ENCODE data around the gene LRRC56. TPM values are rescaled to one million over a fixed set of nuclear protein-coding genes. Genes with fewer than 3 reads are reported as not detected.
A peak's percentile ranks its signal among the peaks of the same experiment; 100 is the strongest.

The LRRC56 gene
- total and polyA plus RNA-seq, 2 of the 13 experiments (the other 11 are each of a cell fraction or from before 2014, with no cell fraction given), result 0.11 to 0.29 TPM

DNA sequence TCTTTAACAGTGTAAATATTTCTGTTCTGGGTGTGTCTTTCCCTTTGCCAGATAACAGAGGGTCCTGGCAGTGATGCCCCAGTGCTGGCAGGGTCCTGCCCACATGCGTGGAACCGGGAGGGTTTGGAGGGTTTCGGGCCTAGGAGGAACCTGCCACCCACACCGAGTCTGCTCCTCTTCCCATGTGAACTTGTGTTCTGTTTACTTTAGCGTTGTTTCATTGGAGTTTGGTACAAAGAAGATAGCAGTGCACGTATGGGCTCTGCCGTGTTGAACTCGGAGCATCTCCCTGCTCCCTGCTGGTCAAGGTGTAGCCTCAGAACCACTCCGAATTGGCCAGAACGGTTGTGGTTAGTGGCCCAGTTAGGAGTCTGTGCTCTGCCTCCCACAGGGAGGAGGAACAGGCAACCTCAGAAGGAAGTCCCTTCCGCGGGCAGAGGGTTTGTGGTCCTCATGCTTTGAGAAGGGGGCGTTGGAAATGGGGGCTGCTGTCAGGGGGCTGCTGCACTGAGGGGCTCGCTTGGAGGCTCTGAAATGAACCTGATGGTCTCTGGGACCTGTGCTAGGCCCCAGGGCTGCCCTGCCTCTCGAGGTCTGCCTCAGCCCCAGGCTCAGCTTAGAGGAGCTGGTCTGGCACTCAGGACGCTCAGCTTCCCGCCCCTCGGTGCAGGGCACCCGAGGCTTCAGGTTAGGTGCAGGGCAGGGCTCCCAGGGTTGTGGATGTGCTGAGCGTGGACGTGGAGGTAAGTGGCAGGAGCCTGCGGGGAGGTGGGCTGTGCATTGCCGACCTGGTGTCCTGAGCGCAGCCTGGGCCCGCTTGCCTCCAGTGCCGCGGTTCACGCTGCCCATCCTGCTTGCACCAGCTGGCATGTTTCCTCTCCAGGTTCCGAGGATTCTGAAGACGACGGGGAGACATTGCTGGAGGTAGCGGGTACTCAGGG, 49.3 kb downstream of the LRRC56 start (continued):
- TF ChIP-seq ZHX1 (CRISPR knock-in tag; IDR thresholded peaks at IDR 0.05; ENCODE audit: low read depth) (no peak), ZNF580 (CRISPR knock-in tag; IDR thresholded peaks at IDR 0.05; ENCODE audit: borderline replicate concordance, low read depth) (no peak), ZNF564 (CRISPR knock-in tag; IDR thresholded peaks at IDR 0.05) (0 out of 2 replicates have a peak, but pooled peaks have one; percentile 1), FOXK2 (IDR thresholded peaks at IDR 0.05) (no peak), SNAPC4 (CRISPR knock-in tag; IDR thresholded peaks at IDR 0.05) (no peak), MAFF (IDR thresholded peaks at IDR 0.05; ENCODE audit: low read depth, low read length) (no peak), ZBTB33 (CRISPR knock-in tag; IDR thresholded peaks at IDR 0.05) (no peak), ZNF3 (CRISPR knock-in tag; IDR thresholded peaks at IDR 0.05) (no peak), HNRNPLL (IDR thresholded peaks at IDR 0.05; ENCODE audit: low read depth, low read length, poor library complexity, severe bottlenecking) (peak; percentile 1), MLXIP (CRISPR knock-in tag; IDR thresholded peaks at IDR 0.05; ENCODE audit: borderline replicate concordance) (no peak), IRX3 (CRISPR knock-in tag; IDR thresholded peaks at IDR 0.05; ENCODE audit: borderline replicate concordance, low read depth) (no peak), BRCA1 (CRISPR knock-in tag; IDR thresholded peaks at IDR 0.05) (no peak)
